Ectodermal cell (in vitro differentiated cells): Measurements from ENCODE around the gene P2RX7.

ENCODE experiments used
- H3K27ac ChIP-seq: 2 replicates; pipeline ENCODE4 v1.7.0; 2013; ENCODE audit warnings: mild to moderate bottlenecking, low read depth, low read length; ENCODE audit not compliant: insufficient read depth, poor library complexity, severe bottlenecking
- H3K27me3 ChIP-seq: 2 replicates; pipeline ENCODE4 v1.7.0; 2013; ENCODE audit warnings: mild to moderate bottlenecking, low read length; ENCODE audit not compliant: insufficient read depth, control insufficient read depth, poor library complexity, severe bottlenecking
- H3K36me3 ChIP-seq: one replicate; pipeline ENCODE4 v1.7.0; 2013; ENCODE audit warnings: low read length; ENCODE audit not compliant: control insufficient read depth, insufficient read depth
- H3K4me1 ChIP-seq: one replicate; pipeline ENCODE4 v1.7.0; 2013; ENCODE audit warnings: low read length; ENCODE audit not compliant: control insufficient read depth, insufficient read depth
- H3K4me3 ChIP-seq: 2 replicates; pipeline ENCODE4 v1.7.0; 2013; ENCODE audit warnings: low read depth, low read length, control low read depth; ENCODE audit not compliant: insufficient read depth
- H3K9me3 ChIP-seq: 2 replicates; pipeline ENCODE4 v1.7.0; 2013; ENCODE audit warnings: mild to moderate bottlenecking, low read length, moderate library complexity; ENCODE audit not compliant: control insufficient read depth
- WGBS, 2 experiments: methylation state at CpG; one replicate each; pipeline ENCODE4 v1.1.7; 2013; ENCODE audit warnings: missing lambda C conversion rate in 2 of 2; 5-methylcytosine and 5-hydroxymethylcytosine counted together

The P2RX7 gene

GRCh38 chr12:121121805-121122204 is 10.9 kb upstream of the P2RX7 start:
- no peaks in the 10 kb centered on the region for H3K27me3 ChIP-seq
- no peaks in the 10 kb centered on the region for H3K9me3 ChIP-seq
- 86 to 89% methylated on average over 4 of the region's 4 CpGs for WGBS, 2 experiments
- no peaks in the 10 kb centered on the region for H3K4me1 ChIP-seq
- H3K4me3 ChIP-seq = no peak overlapping the region
- no peak overlapping the region for H3K27ac ChIP-seq
- H3K36me3 ChIP-seq = no peaks in the 10 kb centered on the region

- no peaks in the 10 kb centered on the region for H3K27me3 ChIP-seq
- 95 to 96% methylated on average over 2 of the region's 2 CpGs for WGBS, 2 experiments
Observed at GRCh38 chr12:121123488-121123887, 9.2 kb upstream of the P2RX7 start.

GRCh38 chr12:121124402-121125109 is 8.1 kb upstream of the P2RX7 start:
- H3K27me3 ChIP-seq = no peaks in the 10 kb centered on the region
- H3K4me3 ChIP-seq = no peak overlapping the region
- no peaks in the 10 kb centered on the region for H3K4me1 ChIP-seq
- H3K36me3 ChIP-seq = no peaks in the 10 kb centered on the region
- 85 to 87% methylated on average over 4 of the region's 4 CpGs for whole genome bisulfite sequencing, 2 experiments
- H3K27ac ChIP-seq = no peak overlapping the region
- no peaks in the 10 kb centered on the region for H3K9me3 ChIP-seq

More at GRCh38 chr12:121123488-121123887, 9.2 kb upstream of the P2RX7 start:
- Histone ChIP-seq H3K27ac (no peak overlapping the region), H3K4me1 (no peaks in the 10 kb centered on the region), H3K4me3 (no peak overlapping the region), H3K9me3 (no peaks in the 10 kb centered on the region), H3K36me3 (no peaks in the 10 kb centered on the region)

GRCh38 chr12:121127501-121127900 is 5.2 kb upstream of the P2RX7 start:
- WGBS, 2 experiments = 90 to 91% methylated on average over 3 of the region's 3 CpGs
- Histone ChIP-seq H3K27me3 (no peaks in the 10 kb centered on the region), H3K4me3 (no peak overlapping the region), H3K36me3 (no peaks in the 10 kb centered on the region), H3K27ac (no peak overlapping the region), H3K9me3 (no peaks in the 10 kb centered on the region), H3K4me1 (no peaks in the 10 kb centered on the region)

- H3K4me1 ChIP-seq = peaks cover 4% of the 10 kb centered on the region
- 81 to 85% methylated on average over 11 of the region's 11 CpGs for WGBS, 2 experiments
- no peaks in the 10 kb centered on the region for H3K27me3 ChIP-seq
- H3K9me3 ChIP-seq = no peaks in the 10 kb centered on the region
- no peak overlapping the region for H3K27ac ChIP-seq
- no peaks in the 10 kb centered on the region for H3K36me3 ChIP-seq
- H3K4me3 ChIP-seq = no peak overlapping the region
Observed at GRCh38 chr12:121128908-121129810, 3.5 kb upstream of the P2RX7 start.

- Histone ChIP-seq H3K9me3 (no peaks in the 10 kb centered on the region), H3K27ac (no peak overlapping the region), H3K4me1 (peaks cover 4% of the 10 kb centered on the region), H3K36me3 (no peaks in the 10 kb centered on the region), H3K27me3 (no peaks in the 10 kb centered on the region), H3K4me3 (no peak overlapping the region)
- 89 to 92% methylated on average over 2 to 3 of the region's 4 CpGs for WGBS, 2 experiments
Observed at GRCh38 chr12:121129811-121130147, 2.9 kb upstream of the P2RX7 start.

GRCh38 chr12:121130866-121131373 is 1.8 kb upstream of the P2RX7 start:
- H3K4me3 ChIP-seq = no peak overlapping the region
- no peak overlapping the region for H3K27ac ChIP-seq
- H3K27me3 ChIP-seq = no peaks in the 10 kb centered on the region
- WGBS, 2 experiments = 86 to 89% methylated on average over 6 of the region's 6 CpGs
- H3K4me1 ChIP-seq = peaks cover 4% of the 10 kb centered on the region
- H3K36me3 ChIP-seq = no peaks in the 10 kb centered on the region
- H3K9me3 ChIP-seq = no peaks in the 10 kb centered on the region

GRCh38 chr12:121131941-121132341 is 735 bp upstream of the P2RX7 start:
- no peaks in the 10 kb centered on the region for H3K36me3 ChIP-seq
- H3K27me3 ChIP-seq = no peaks in the 10 kb centered on the region
- WGBS, 2 experiments = 93 to 96% methylated on average over 3 to 4 of the region's 4 CpGs
- no peaks in the 10 kb centered on the region for H3K9me3 ChIP-seq
- H3K4me3 ChIP-seq = no peak overlapping the region
- no peak overlapping the region for H3K27ac ChIP-seq
- H3K4me1 ChIP-seq = peaks cover 4% of the 10 kb centered on the region

GRCh38 chr12:121133838-121134237 is 1.2 kb downstream of the P2RX7 start:
- no peak overlapping the region for H3K4me3 ChIP-seq
- H3K9me3 ChIP-seq = no peaks in the 10 kb centered on the region
- no peaks in the 10 kb centered on the region for H3K27me3 ChIP-seq
- H3K36me3 ChIP-seq = no peaks in the 10 kb centered on the region
- H3K27ac ChIP-seq = no peak overlapping the region
- 88% methylated on average over 6 to 7 of the region's 7 CpGs for WGBS, 2 experiments
- peaks cover 4% of the 10 kb centered on the region for H3K4me1 ChIP-seq

GRCh38 chr12:121135320-121135719 is 2.6 kb downstream of the P2RX7 start:
- no peak overlapping the region for H3K4me3 ChIP-seq
- no peaks in the 10 kb centered on the region for H3K9me3 ChIP-seq

More at GRCh38 chr12:121135320-121135719, 2.6 kb downstream of the P2RX7 start:
- H3K27me3 ChIP-seq = no peaks in the 10 kb centered on the region
- peaks cover 4% of the 10 kb centered on the region for H3K4me1 ChIP-seq
- no peak overlapping the region for H3K27ac ChIP-seq
- 92 to 100% methylated on average over 2 of the region's 3 CpGs for WGBS, 2 experiments
- H3K36me3 ChIP-seq = no peaks in the 10 kb centered on the region
